A549 (cell line): ENCODE measurements around the gene MYLK4. TPM values are rescaled to one million over a fixed set of nuclear protein-coding genes. Genes with fewer than 3 reads are reported as not detected.
A peak's percentile ranks its signal among the peaks of the same experiment; 100 is the strongest.

Experiments used
- ATAC-seq, 2 experiments: fragments of 200-7000 bp in 1 of 2; fragments of >200 bp in 1 of 2; cut with Nextera tagmentation in 1 of 2; cut with Tn5 transposase in 1 of 2; 3 replicates each; pipeline versions ENCODE4 v1.8.0 to v1.9.1; 2018 to 2020; ENCODE audit warnings: mild to moderate bottlenecking in 1 of 2, moderate library complexity in 1 of 2
- CTCF ChIA-PET: fragments of 300-600 bp; sonication (Branson Sonifier 250); formaldehyde crosslinking; extraction: SDS; loops from one replicate; lab custom pipeline; 2021; ENCODE audit warnings: antibody characterized with exemption, inconsistent platforms; lab: Yijun Ruan, JAX
- POLR2A ChIA-PET: fragments of 350-600 bp; formaldehyde crosslinking; extraction: SDS; loops from one replicate; lab custom pipeline; 2021; ENCODE audit warnings: antibody characterized with exemption, inconsistent platforms; lab: Yijun Ruan, JAX
- DNase-seq, 2 experiments: peaks; one replicate each; pipeline versions ENCODE4 v3.0.0 to v3.0.0-alpha.2; 2011 to 2016; ENCODE audit warnings: low read depth in 1 of 2, low spot score in 1 of 2
- FAIRE-seq: peaks from 2 replicates; lab custom pipeline; 2011; peaks lifted over from hg19 to GRCh38; lab: Jason Lieb, UNC
- H3K27ac ChIP-seq, 2 experiments: fragments of >200 bp; sonication (Bioruptor Twin); formaldehyde crosslinking; 3 replicates each; pipeline ENCODE4 v1.5.1; 2016 to 2017
- H3K4me1 ChIP-seq: fragments of >200 bp; sonication (Bioruptor Twin); formaldehyde crosslinking; 3 replicates; pipeline ENCODE4 v1.6.1; 2016
- H3K4me2 ChIP-seq: fragments of >200 bp; sonication (Bioruptor Twin); formaldehyde crosslinking; 3 replicates; pipeline ENCODE4 v1.6.1; 2016
- H3K4me3 ChIP-seq: fragments of >200 bp; sonication (Bioruptor Twin); formaldehyde crosslinking; 3 replicates; pipeline ENCODE4 v1.5.1; 2016
- H3K9me3 ChIP-seq: fragments of >200 bp; sonication (Bioruptor Twin); formaldehyde crosslinking; 3 replicates; pipeline ENCODE4 v1.6.1; 2016
- ATOH8 ChIP-seq: fragments of 250-450 bp; sonication (Bioruptor Pico); IDR thresholded peaks from 2 replicates; pipeline ENCODE4 v1.5.0; 2020; ENCODE audit warnings: low read depth, mild to moderate bottlenecking, moderate library complexity
- CBX2 ChIP-seq: fragments of 200-600 bp; sonication (generic); IDR thresholded peaks from 2 replicates; pipeline ENCODE4 v1.6.1; 2016; ENCODE audit warnings: low read depth, mild to moderate bottlenecking, borderline replicate concordance
- CEBPB ChIP-seq, 2 experiments: fragments of >200 bp in 1 of 2; sonication (Bioruptor Twin) in 1 of 2; formaldehyde crosslinking in 1 of 2; IDR thresholded peaks; 2 replicates each; pipeline ENCODE4 v1.6.1; 2012 to 2016
- CHD4 ChIP-seq: fragments of 200-600 bp; sonication (generic); IDR thresholded peaks from 2 replicates; pipeline ENCODE4 v1.6.1; 2016; ENCODE audit warnings: antibody characterized with exemption, mild to moderate bottlenecking, borderline replicate concordance
- EHF ChIP-seq: fragments of 250-450 bp; sonication (Bioruptor Pico); IDR thresholded peaks from 2 replicates; pipeline ENCODE4 v1.5.0; 2020; ENCODE audit warnings: mild to moderate bottlenecking
- EHMT2 ChIP-seq: fragments of 200-600 bp; sonication (generic); IDR thresholded peaks from 2 replicates; pipeline ENCODE4 v1.6.1; 2016; ENCODE audit warnings: antibody characterized with exemption, low read depth, mild to moderate bottlenecking, moderate library complexity
- FOSB ChIP-seq: fragments of 250-450 bp; sonication (Bioruptor Pico); IDR thresholded peaks from 2 replicates; pipeline ENCODE4 v1.5.0; 2020; ENCODE audit warnings: mild to moderate bottlenecking, moderate library complexity
- GATA3 ChIP-seq: IDR thresholded peaks from 2 replicates; pipeline ENCODE4 v1.6.1; 2012; ENCODE audit warnings: borderline replicate concordance
- HDAC2 ChIP-seq: fragments of 200-600 bp; sonication (generic); IDR thresholded peaks from 2 replicates; pipeline ENCODE4 v1.6.1; 2016
- HEYL ChIP-seq: fragments of 250-450 bp; sonication (Bioruptor Pico); IDR thresholded peaks from 2 replicates; pipeline ENCODE4 v1.8.0; 2021; ENCODE audit warnings: mild to moderate bottlenecking, moderate library complexity
- JUNB ChIP-seq: fragments of >200 bp; sonication (Bioruptor Twin); formaldehyde crosslinking; IDR thresholded peaks from 2 replicates; pipeline ENCODE4 v1.6.1; 2016
- MAFK ChIP-seq: fragments of 450-650 bp; IDR thresholded peaks from 2 replicates; pipeline ENCODE4 v1.6.1; 2014; ENCODE audit not compliant: partially characterized antibody
- MYC ChIP-seq: IDR thresholded peaks from 2 replicates; pipeline ENCODE4 v1.6.1; 2012; ENCODE audit warnings: mild to moderate bottlenecking, inconsistent platforms, low read length, improper control_type of control experiment, borderline replicate concordance
- PBX3 ChIP-seq: IDR thresholded peaks from 2 replicates; pipeline ENCODE4 v1.6.1; 2012
- PHF8 ChIP-seq: fragments of 200-600 bp; sonication (generic); IDR thresholded peaks from 2 replicates; pipeline ENCODE4 v1.6.1; 2016; ENCODE audit warnings: low read depth, mild to moderate bottlenecking, antibody characterized with exemption, moderate library complexity, borderline replicate concordance
- POLR2A ChIP-seq: IDR thresholded peaks from 2 replicates; pipeline ENCODE4 v1.6.1; 2012; ENCODE audit warnings: mild to moderate bottlenecking, low read length
- RAD21 ChIP-seq, 2 experiments: fragments of >200 bp in 1 of 2; sonication (Bioruptor Twin) in 1 of 2; formaldehyde crosslinking in 1 of 2; IDR thresholded peaks in 1 of 2; conservative IDR thresholded peaks in 1 of 2; 2 replicates in 1 of 2; 3 replicates in 1 of 2; pipeline ENCODE4 v1.6.1; 2012 to 2018; ENCODE audit warnings: inconsistent platforms in 1 of 2
- TFCP2L1 ChIP-seq: fragments of 250-450 bp; sonication (Bioruptor Pico); IDR thresholded peaks from 2 replicates; pipeline ENCODE4 v1.5.0; 2021; ENCODE audit warnings: mild to moderate bottlenecking
- ZFP36 ChIP-seq: fragments of 450-650 bp; IDR thresholded peaks from 2 replicates; pipeline ENCODE4 v1.6.1; 2014; ENCODE audit warnings: borderline replicate concordance; ENCODE audit not compliant: partially characterized antibody
- WGBS: methylation state at CpG from one replicate; pipeline ENCODE4 v1.1.6; 2017; ENCODE audit errors: missing lambda C conversion rate; 5-methylcytosine and 5-hydroxymethylcytosine counted together
- polyA plus RNA-seq, 4 experiments: library from polyadenylated mRNA; depleted of rRNA in 3 of 4; stranded (reverse); fragments of >200 nt; fragmentation: RNase III in 1 of 4; extraction: RNeasy Plus Mini Kit Qiagen cat#74134 plus additional on column Dnase treatment in 1 of 4; gene quantifications; 2 replicates in 3 of 4; 3 replicates in 1 of 4; pipeline ENCODE4 v1.2.3, GENCODE V29; 2011 to 2017

The MYLK4 gene
- polyA plus RNA-seq, 2 of the 4 experiments (the other 2 are of a cell fraction): 0.14 to 0.21 TPM

- no peak for ATAC-seq
- no peak for DNase-seq
- no peak overlapping the region for H3K4me2 ChIP-seq
- no peak overlapping the region for H3K4me3 ChIP-seq
- WGBS: 69% methylated on average over 5 of the region's 5 CpGs
- no peak overlapping the region for H3K27ac ChIP-seq
- H3K9me3 ChIP-seq: no peaks in the 10 kb centered on the region
- no peaks in the 10 kb centered on the region; the same call in 2 of the 3 replicates for H3K4me1 ChIP-seq
- ChIA-PET POLR2A (no interaction called here), CTCF (interaction anchor here (0.6 to 1.9 kb wide), 5 partner anchors 24 to 1062 kb away, joined by 3 to 4 read pairs (median 3); no protein-coding TSS in a partner anchor)
- no peak for FAIRE-seq
- no peak for TF ChIP-seq CHD4
Observed at GRCh38 chr6:2658788-2659187, 91.9 kb downstream of the MYLK4 start.

- ATAC-seq: no peak
- no peak overlapping the region for H3K4me2 ChIP-seq
- H3K9me3 ChIP-seq: peaks cover 4% of the 10 kb centered on the region; the same call in 1 of the 3 replicates
- H3K4me1 ChIP-seq: no peaks in the 10 kb centered on the region; the same call in 2 of the 3 replicates
- DNase-seq: no peak
- no peak overlapping the region for H3K27ac ChIP-seq
- CTCF ChIA-PET: interaction anchor here (1.9 kb wide), 1 partner anchor 22 kb away, joined by 4 read pairs; no protein-coding TSS in a partner anchor
- WGBS: 58% methylated on average over 5 of the region's 5 CpGs
- FAIRE-seq: no peak
- H3K4me3 ChIP-seq: no peak overlapping the region
- TF ChIP-seq EHMT2 (no peak), RAD21 (conservative IDR thresholded peaks at IDR 0.05 in 1 of 2, IDR thresholded peaks at IDR 0.05 in 1 of 2) (no peak), ZFP36 (no peak), PBX3 (no peak), JUNB (no peak), MYC (no peak), ATOH8 (no peak), PHF8 (no peak), HDAC2 (no peak), GATA3 (no peak), CBX2 (no peak), POLR2A (no peak), EHF (CRISPR knock-in tag) (no peak), HEYL (CRISPR knock-in tag) (no peak), TFCP2L1 (CRISPR knock-in tag) (no peak), FOSB (CRISPR knock-in tag) (no peak), CEBPB (IDR thresholded peaks at IDR 0.05) (no peak)
- POLR2A ChIA-PET: no interaction called here
Observed at GRCh38 chr6:2656460-2657079, 94.2 kb downstream of the MYLK4 start.

GRCh38 chr6:2655844-2656433, 94.8 kb downstream of the MYLK4 start:
- CTCF ChIA-PET: interaction anchor here (0.6 kb wide), 1 partner anchor 519 kb away, joined by 3 read pairs; no protein-coding TSS in a partner anchor
- TF ChIP-seq MAFK: peak; percentile 57
- no peak for TF ChIP-seq HDAC2
- no peak overlapping the region for H3K4me3 ChIP-seq
- H3K4me1 ChIP-seq: no peaks in the 10 kb centered on the region; the same call in 2 of the 3 replicates
- H3K9me3 ChIP-seq: peaks cover 4% of the 10 kb centered on the region; the same call in 1 of the 3 replicates
- ATAC-seq: no peak
- 89% methylated on average over 3 of the region's 3 CpGs for WGBS
- no peak overlapping the region for H3K27ac ChIP-seq
- FAIRE-seq: no peak
- POLR2A ChIA-PET: no interaction called here
- H3K4me2 ChIP-seq: no peak overlapping the region
- DNase-seq: no peak
